Measurements from ENCODE around the gene LPIN2.

DNA sequence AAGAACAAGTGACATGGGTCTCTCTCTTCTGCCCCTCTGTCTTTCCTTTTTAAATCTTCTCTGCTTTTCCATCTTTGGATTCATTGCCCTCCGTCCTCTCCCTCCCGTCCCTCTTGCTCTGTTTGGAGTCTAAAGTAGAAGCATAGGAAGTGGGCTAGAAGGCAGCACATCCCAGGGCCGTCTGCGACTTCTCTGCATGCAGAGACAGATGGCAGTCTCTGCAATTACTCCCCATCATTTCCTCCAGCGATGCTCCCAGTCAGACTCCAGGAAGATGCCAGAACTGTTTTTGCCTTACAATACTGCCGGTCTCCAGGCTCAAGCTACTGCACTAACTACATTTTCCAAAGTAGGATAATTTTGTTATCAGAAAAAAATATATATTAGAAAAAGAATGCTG is 35.2 kb upstream of the LPIN2 start:
- TF ChIP-seq POLR2A (IDR thresholded peaks at IDR 0.05): no peak
- TF ChIP-seq, protein P1, sequence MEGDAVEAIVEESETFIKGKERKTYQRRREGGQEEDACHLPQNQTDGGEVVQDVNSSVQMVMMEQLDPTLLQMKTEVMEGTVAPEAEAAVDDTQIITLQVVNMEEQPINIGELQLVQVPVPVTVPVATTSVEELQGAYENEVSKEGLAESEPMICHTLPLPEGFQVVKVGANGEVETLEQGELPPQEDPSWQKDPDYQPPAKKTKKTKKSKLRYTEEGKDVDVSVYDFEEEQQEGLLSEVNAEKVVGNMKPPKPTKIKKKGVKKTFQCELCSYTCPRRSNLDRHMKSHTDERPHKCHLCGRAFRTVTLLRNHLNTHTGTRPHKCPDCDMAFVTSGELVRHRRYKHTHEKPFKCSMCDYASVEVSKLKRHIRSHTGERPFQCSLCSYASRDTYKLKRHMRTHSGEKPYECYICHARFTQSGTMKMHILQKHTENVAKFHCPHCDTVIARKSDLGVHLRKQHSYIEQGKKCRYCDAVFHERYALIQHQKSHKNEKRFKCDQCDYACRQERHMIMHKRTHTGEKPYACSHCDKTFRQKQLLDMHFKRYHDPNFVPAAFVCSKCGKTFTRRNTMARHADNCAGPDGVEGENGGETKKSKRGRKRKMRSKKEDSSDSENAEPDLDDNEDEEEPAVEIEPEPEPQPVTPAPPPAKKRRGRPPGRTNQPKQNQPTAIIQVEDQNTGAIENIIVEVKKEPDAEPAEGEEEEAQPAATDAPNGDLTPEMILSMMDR (IDR thresholded peaks at IDR 0.05): no peak

Measured in gastroesophageal sphincter (tissue), 3 donors.